ENCODE measurements around the gene TSPEAR. TPM values are rescaled to one million over a fixed set of nuclear protein-coding genes. Genes with fewer than 3 reads are reported as not detected.

The TSPEAR gene
- total and polyA plus RNA-seq, 5 donors, result 0.29 to 4.6 (median 1.4) TPM

DNA sequence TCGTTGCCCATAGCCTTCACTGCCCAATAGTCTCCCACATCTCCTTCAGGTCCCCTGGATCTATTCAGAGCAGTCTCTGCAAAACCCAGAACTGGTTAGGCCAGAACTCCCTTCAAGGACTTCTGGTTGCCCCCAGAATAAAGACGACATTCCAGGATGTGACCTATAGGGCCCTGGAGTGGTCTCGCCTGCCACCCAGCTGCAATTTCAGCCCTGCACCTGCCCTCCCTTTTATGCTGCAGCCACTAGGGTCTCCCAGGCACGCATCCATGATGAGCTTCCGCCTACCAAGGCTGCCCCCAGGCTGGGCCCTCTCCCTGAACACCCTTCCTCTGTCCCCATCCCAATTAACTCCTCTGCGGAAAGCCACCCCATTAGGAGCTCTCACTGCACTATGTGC, 7.2 kb upstream of the TSPEAR start:
- H3K9me3 ChIP-seq (ENCODE audit: control insufficient read depth, low read length), result no peaks in the 10 kb centered on the region
- DNase-seq (no peak), ATAC-seq (no peak)
- H3K27me3 ChIP-seq (ENCODE audit: control insufficient read depth, insufficient read depth), result no peaks in the 10 kb centered on the region
- H3K4me1 ChIP-seq (ENCODE audit: control insufficient read depth, insufficient read depth, low read length), result no peaks in the 10 kb centered on the region
- intact Hi-C loops (cut with DNase I), result no loop called here
- WGBS, result 56% methylated on average over 6 of the region's 6 CpGs
- H3K27ac ChIP-seq (ENCODE audit: low read length), result no peak overlapping the region
- H3K4me3 ChIP-seq (ENCODE audit: low read length), result no peak overlapping the region

DNA sequence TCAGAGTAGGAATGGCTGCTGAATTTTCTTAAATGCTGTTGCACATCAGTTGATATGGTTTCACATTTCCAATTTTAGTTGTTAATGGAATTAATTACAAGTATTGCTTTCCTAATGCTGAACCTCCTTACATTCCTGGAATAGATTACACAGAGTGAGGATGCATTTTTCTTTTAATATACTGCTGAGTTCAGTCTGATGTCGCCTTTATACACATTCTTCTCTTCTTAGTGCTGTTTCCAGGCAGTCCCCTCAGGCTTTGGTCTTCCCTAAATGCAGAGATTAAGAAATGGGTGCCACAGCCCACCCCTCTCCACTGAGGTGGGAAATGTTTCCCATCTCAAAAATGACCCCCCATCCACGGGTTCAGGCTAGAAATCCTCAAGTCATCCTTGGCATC, 6.7 kb upstream of the TSPEAR start:
- Histone ChIP-seq H3K27me3 (ENCODE audit: control insufficient read depth, insufficient read depth) (no peaks in the 10 kb centered on the region), H3K27ac (ENCODE audit: low read length) (no peak overlapping the region), H3K9me3 (ENCODE audit: control insufficient read depth, low read length) (no peaks in the 10 kb centered on the region), H3K4me3 (ENCODE audit: low read length) (no peak overlapping the region), H3K4me1 (ENCODE audit: control insufficient read depth, insufficient read depth, low read length) (no peaks in the 10 kb centered on the region)
- no peak for DNase-seq
- intact Hi-C loops (cut with DNase I), result no loop called here
- no peak for ATAC-seq
- WGBS, result 49% methylated on average over 2 of the region's 2 CpGs

DNA sequence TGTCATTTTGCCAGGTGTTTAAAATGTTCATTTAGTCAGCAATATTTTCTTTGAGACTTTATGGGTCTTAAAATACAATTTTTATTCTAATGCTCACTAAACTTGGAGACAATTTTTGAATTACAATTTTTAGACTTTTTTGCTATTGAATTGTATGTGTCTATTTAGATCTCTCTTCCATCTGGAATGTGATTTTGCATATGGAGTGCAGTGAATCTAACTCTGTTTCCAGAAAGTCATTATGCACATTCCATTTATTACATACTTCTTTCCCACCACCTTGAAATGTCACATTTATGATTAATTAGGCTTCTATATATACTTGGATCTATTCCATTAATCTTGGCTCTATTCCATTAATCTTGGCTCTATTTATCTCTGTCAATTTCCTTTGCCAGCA, 5.6 kb upstream of the TSPEAR start:
- intact Hi-C loops (cut with DNase I), result no loop called here

DNA sequence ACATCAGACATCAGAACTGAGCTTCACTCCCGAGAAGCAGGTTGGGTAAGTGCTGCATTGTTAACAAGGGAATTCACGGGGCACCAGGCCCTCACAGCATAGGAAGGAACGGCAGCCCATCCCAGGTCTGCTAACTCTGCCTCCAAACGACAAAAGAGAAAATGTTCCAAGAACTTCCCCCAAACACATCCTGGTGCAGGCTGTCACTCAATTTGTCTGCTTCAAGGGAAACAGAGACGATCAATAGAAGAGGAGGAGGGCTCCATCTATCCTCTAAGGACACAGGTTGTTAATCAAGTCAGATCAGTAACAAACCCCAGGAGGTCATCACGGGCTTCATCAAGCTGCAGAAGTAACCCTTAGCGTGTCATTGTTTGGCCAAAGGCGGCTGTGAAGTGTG, 3.5 kb upstream of the TSPEAR start:
- Histone ChIP-seq H3K9me3 (ENCODE audit: control insufficient read depth, low read length) (no peaks in the 10 kb centered on the region), H3K4me3 (ENCODE audit: low read length) (no peak overlapping the region), H3K27ac (ENCODE audit: low read length) (no peak overlapping the region), H3K27me3 (ENCODE audit: control insufficient read depth, insufficient read depth) (no peaks in the 10 kb centered on the region), H3K4me1 (ENCODE audit: control insufficient read depth, insufficient read depth, low read length) (no peaks in the 10 kb centered on the region)
- intact Hi-C loops (cut with DNase I), result no loop called here
- DNase-seq (no peak), ATAC-seq (no peak)
- 23% methylated on average over 8 of the region's 8 CpGs for WGBS

More for the DNA sequence above, 5.6 kb upstream of the TSPEAR start:
- Histone ChIP-seq H3K27ac (ENCODE audit: low read length) (no peak overlapping the region), H3K4me3 (ENCODE audit: low read length) (no peak overlapping the region), H3K27me3 (ENCODE audit: control insufficient read depth, insufficient read depth) (no peaks in the 10 kb centered on the region), H3K9me3 (ENCODE audit: control insufficient read depth, low read length) (no peaks in the 10 kb centered on the region), H3K4me1 (ENCODE audit: control insufficient read depth, insufficient read depth, low read length) (no peaks in the 10 kb centered on the region)
- no peak for DNase-seq
- ATAC-seq, result no peak

DNA sequence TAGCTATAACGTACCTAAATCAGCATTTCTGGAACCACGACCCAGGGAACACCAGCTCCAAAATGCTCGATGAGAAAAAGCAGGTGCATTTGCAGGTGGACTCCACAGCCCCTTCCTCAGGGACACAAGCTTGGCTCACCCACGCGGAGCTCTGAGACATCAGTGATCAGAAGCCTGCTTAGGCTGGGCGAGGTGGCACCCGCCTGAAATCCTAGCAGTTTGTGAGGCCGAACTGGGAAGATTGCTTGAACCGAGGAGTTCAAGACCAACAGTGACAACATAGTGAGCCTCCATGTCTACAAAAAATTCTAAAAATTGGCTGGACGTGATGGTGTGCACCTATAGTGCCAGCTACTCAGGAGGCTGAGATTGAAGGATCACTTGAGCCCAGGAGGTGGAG, 2.5 kb upstream of the TSPEAR start:
- intact Hi-C loops (cut with DNase I), result no loop called here
- Histone ChIP-seq H3K27me3 (ENCODE audit: control insufficient read depth, insufficient read depth) (no peaks in the 10 kb centered on the region), H3K4me3 (ENCODE audit: low read length) (no peak overlapping the region), H3K9me3 (ENCODE audit: control insufficient read depth, low read length) (no peaks in the 10 kb centered on the region), H3K4me1 (ENCODE audit: control insufficient read depth, insufficient read depth, low read length) (no peaks in the 10 kb centered on the region), H3K27ac (ENCODE audit: low read length) (no peak overlapping the region)
- ATAC-seq, result no peak
- no peak for DNase-seq
- 86% methylated on average over 10 of the region's 10 CpGs for WGBS

DNA sequence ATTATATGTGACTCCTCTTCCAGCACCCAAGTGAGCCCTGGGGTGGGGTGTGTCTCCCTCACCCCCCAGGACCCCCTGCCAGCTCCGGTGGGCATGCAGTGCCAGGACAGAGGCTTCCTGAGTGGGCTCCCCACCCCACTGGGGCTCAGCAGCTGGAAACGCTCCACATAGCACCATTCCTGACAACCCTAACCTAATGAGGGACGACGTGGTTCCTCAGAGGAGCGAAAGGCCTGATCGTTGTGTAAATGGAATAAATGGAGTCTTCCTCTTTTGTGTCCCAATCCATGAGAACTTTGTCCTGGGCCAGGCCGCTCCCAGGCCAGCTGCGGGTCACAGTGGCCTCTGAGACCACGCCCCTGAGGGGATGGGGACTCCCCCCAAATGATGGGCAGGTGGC, 1.8 kb upstream of the TSPEAR start:
- DNase-seq (peak in 1 of 3 donors; percentile 18), ATAC-seq (no peak)
- Histone ChIP-seq H3K4me3 (ENCODE audit: low read length) (no peak overlapping the region), H3K27ac (ENCODE audit: low read length) (no peak overlapping the region), H3K4me1 (ENCODE audit: control insufficient read depth, insufficient read depth, low read length) (no peaks in the 10 kb centered on the region), H3K9me3 (ENCODE audit: control insufficient read depth, low read length) (no peaks in the 10 kb centered on the region), H3K27me3 (ENCODE audit: control insufficient read depth, insufficient read depth) (no peaks in the 10 kb centered on the region)
- intact Hi-C loops (cut with DNase I), result no loop called here
- 65% methylated on average over 9 of the region's 9 CpGs for WGBS

DNA sequence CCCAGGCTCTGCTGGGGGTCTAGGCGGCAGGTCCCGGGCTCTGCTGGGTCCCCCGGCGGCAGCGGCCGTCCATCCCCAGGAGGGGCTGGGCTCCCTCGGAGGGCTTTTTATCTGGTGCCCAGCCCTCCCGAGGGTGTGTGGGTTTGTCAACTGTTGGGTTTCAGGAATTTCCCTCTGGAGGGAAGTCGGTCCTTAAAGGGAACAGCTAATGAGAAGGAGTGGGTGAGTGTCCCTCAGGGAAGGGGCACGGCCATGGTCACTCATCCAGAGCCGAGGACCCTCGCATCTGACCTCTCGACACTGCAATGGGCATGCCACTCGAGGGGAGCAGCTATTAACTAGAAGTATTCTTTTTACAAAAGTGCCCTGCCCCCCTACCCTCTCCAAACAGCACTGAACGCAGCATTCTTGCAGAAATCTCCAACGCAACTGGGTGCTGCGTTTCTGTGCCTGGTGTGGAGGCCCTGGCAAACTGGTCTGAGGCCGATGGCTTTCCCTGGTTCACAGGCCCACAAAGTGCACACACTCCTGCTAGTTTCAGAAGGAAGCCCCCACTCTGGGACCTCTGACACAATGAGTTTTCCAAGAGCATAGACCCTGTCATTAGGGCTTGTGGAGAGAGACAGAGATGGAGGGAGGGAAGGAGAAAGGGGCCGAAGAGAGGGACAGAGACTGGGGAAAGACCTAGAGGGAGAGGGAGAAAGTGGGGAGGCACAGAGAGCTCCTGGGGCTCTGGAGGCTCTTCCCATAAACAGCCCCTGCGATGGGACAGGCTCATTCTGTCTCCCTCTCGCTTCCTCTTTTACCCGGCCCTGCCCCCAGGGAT, 1.0 kb upstream of the TSPEAR start:
- 19% methylated on average over 22 of the region's 22 CpGs for WGBS
- ATAC-seq, result no peak
- H3K4me3 ChIP-seq (ENCODE audit: low read length), result no peak overlapping the region
- no peaks in the 10 kb centered on the region for H3K4me1 ChIP-seq (ENCODE audit: control insufficient read depth, insufficient read depth, low read length)
- no peaks in the 10 kb centered on the region for H3K9me3 ChIP-seq (ENCODE audit: control insufficient read depth, low read length)
- peak in 1 of 3 donors; percentile 15 for DNase-seq
- H3K27me3 ChIP-seq (ENCODE audit: control insufficient read depth, insufficient read depth), result no peaks in the 10 kb centered on the region
- no peak overlapping the region for H3K27ac ChIP-seq (ENCODE audit: low read length)
- intact Hi-C loops (cut with DNase I), result no loop called here

DNA sequence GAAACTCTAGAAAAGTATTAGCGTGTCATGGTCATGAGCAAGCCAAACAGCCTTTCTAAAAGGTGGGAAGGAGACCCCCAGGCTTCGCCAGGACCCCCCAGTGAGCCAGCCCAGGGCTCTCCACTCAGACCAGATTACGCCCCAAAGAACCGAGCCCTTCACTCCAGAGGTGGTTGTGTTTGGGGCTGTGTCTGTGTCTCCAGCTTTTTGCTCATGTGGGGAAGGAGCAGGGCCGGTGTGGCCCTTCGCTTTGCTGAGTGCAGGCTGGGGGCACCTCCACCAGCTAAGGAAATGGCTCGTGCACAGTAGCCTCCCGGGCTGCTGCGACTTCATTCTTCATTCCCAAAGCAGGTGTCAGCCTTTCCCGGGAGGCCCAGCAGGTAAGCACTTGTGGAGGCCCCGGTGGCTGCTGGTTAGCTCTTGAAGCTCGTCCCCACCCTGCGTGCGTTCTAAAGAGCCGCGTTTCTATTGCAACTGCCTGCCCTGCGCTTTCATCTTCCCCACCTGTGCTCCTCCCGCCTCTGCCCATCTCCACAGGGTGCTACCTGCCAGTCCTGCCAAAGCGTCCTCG, 531 bp downstream of the TSPEAR start:
- no peaks in the 10 kb centered on the region for H3K9me3 ChIP-seq (ENCODE audit: control insufficient read depth, low read length)
- 7% methylated on average over 20 of the region's 20 CpGs for WGBS
- ATAC-seq, result no peak
- no peak overlapping the region for H3K27ac ChIP-seq (ENCODE audit: low read length)
- H3K4me3 ChIP-seq (ENCODE audit: low read length), result no peak overlapping the region
- DNase-seq, result peak in 1 of 3 donors; percentile 22
- no peaks in the 10 kb centered on the region for H3K27me3 ChIP-seq (ENCODE audit: control insufficient read depth, insufficient read depth)
- H3K4me1 ChIP-seq (ENCODE audit: control insufficient read depth, insufficient read depth, low read length), result no peaks in the 10 kb centered on the region
- intact Hi-C loops (cut with DNase I), result no loop called here

DNA sequence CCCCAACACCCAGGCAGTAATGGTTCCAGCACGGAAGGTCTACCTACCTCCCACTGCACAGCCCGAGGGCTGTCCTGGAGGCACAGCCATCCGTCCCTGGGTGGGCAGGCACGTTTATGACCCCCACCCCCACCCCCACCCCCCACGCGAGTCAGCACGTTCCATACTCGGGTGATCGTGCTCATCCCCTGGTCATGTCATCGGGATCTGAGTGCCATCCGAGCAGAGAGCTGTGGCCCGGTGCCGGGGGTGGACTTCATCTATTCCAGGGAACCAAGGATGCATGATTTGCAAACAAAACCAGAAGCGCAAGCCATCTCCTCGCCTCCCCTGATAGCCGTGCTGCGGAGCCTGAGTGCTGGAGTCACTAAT, 1.1 kb downstream of the TSPEAR start:
- 2% methylated on average over 17 of the region's 17 CpGs for WGBS
- DNase-seq (no peak), ATAC-seq (no peak)
- intact Hi-C loops (cut with DNase I), result no loop called here
- Histone ChIP-seq H3K4me1 (ENCODE audit: control insufficient read depth, insufficient read depth, low read length) (no peaks in the 10 kb centered on the region), H3K27me3 (ENCODE audit: control insufficient read depth, insufficient read depth) (no peaks in the 10 kb centered on the region), H3K9me3 (ENCODE audit: control insufficient read depth, low read length) (no peaks in the 10 kb centered on the region), H3K27ac (ENCODE audit: low read length) (peak overlapping the region; percentile 43), H3K4me3 (ENCODE audit: low read length) (peak overlapping the region; percentile 4)

DNA sequence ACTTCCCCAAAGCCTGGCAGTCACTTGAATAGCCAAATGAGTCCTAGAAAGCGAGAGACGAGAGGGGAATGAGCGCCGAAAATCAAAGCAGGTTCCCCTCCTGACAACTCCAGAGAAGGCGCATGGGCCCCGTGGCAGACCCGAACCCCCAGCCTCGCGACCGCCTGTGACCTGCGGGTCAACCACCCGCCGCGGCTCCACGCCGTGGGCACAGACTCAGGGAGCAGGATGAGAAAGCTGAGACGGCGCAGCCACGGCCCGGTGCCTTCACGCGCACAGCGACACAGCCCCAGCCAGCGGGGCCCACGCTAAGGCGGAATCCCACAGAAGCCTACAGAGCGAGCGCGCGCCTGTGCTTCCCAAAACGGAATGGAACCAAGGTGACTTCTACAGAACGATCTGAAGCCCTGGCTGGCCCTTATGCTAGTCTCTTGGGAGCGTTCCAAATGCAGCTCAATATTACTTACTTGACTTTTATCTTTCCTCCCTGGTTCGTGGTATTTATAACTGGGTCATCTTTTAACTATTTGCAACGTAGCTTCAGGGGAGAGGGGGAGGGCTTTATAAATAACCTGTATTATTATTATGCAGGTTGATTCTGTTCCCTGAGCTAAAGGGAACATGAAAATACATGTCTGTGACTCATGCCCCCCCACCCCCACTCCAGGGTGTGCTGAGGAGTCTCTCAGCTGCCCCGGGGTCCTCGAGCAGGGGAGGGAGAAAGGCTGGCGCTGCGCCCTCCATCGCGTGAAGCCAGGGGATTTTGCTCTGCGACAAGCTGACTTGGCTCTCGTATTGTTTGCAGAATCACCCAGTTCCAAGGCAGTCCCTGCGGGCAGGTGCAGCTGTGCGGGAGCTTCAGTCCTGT, 1.7 kb downstream of the TSPEAR start:
- no peaks in the 10 kb centered on the region for H3K27me3 ChIP-seq (ENCODE audit: control insufficient read depth, insufficient read depth)
- DNase-seq, result peak in 2 of 3 donors; percentile 57 to 65
- no peaks in the 10 kb centered on the region for H3K4me1 ChIP-seq (ENCODE audit: control insufficient read depth, insufficient read depth, low read length)
- H3K4me3 ChIP-seq (ENCODE audit: low read length), result peak overlapping the region; percentile 4
- no peaks in the 10 kb centered on the region for H3K9me3 ChIP-seq (ENCODE audit: control insufficient read depth, low read length)
- intact Hi-C loops (cut with DNase I), result no loop called here
- WGBS, result 2% methylated on average over 45 of the region's 45 CpGs
- H3K27ac ChIP-seq (ENCODE audit: low read length), result peak overlapping the region; percentile 43
- ATAC-seq, result peak; percentile 45 to 47

DNA sequence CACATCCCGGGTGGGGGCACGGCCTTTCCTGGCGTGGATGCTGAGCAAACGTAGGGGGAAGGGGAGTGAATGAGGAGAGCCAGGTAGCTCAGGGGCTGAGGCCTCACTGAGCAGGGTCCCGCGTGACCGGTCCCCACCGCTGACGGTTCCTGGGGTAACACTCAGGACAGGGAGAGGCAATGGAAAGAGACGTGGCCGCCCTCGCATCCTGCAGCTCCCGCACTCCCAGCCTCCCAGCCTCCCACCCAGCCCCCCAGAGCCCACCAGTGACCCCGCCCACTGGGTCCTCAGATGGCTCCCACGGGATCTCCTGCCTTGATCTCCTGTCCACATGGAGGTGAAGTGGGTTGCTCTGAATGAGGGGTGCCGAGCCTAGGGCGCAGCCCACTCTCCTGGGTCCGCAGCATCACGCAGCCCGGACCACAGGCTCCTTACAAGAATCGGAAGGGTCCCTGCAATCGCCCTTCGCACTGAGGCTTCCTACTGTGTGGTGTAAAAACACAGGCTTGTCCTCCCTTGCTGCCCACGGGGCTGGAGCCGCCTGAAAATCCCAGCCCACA, 2.4 kb downstream of the TSPEAR start:
- no peaks in the 10 kb centered on the region for H3K27me3 ChIP-seq (ENCODE audit: control insufficient read depth, insufficient read depth)
- no peaks in the 10 kb centered on the region for H3K4me1 ChIP-seq (ENCODE audit: control insufficient read depth, insufficient read depth, low read length)
- H3K4me3 ChIP-seq (ENCODE audit: low read length), result no peak overlapping the region
- peak overlapping the region; percentile 3 for H3K27ac ChIP-seq (ENCODE audit: low read length)
- H3K9me3 ChIP-seq (ENCODE audit: control insufficient read depth, low read length), result no peaks in the 10 kb centered on the region
- 8% methylated on average over 25 of the region's 25 CpGs for WGBS
- no peak for ATAC-seq
- intact Hi-C loops (cut with DNase I), result no loop called here
- DNase-seq, result no peak
